AML-193 (cell line): ENCODE data around the gene USP25.

Experiments used
- DNase-seq, 2 experiments: peaks; one replicate each; lab custom pipeline; 2025; lab: John Stamatoyannopoulos, UW

The USP25 gene

GRCh38 chr21:15763359-15763758 is 33.6 kb downstream of the USP25 start:
- DNase-seq = no peak

- DNase-seq = no peak
Observed at GRCh38 chr21:15764878-15765277, 35.1 kb downstream of the USP25 start.

GRCh38 chr21:15766952-15767603 is 37.3 kb downstream of the USP25 start:
- no peak for DNase-seq

GRCh38 chr21:15768045-15768601 is 38.3 kb downstream of the USP25 start:
- DNase-seq = no peak

GRCh38 chr21:15768853-15769252 is 39.1 kb downstream of the USP25 start:
- no peak for DNase-seq

DNA sequence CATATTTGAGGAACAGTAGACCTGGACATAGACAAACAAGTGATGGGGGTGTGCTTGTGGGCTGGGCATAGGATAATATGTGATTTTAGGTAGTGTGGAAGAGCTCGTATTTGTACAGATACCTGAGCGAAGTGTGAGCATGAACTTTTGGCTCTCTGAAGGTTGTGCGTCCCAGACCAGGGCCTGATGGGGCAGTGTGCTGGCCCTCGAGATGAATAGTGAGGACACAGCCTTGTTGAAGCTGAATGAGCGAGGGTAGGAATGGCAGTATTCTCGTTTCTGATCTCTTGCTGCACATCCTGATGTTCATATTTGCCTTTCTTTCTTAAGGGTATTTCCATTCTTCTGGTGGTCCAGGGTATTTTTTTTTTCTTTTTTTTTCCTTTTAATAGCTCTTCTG is 41.5 kb downstream of the USP25 start:
- no peak for DNase-seq

DNA sequence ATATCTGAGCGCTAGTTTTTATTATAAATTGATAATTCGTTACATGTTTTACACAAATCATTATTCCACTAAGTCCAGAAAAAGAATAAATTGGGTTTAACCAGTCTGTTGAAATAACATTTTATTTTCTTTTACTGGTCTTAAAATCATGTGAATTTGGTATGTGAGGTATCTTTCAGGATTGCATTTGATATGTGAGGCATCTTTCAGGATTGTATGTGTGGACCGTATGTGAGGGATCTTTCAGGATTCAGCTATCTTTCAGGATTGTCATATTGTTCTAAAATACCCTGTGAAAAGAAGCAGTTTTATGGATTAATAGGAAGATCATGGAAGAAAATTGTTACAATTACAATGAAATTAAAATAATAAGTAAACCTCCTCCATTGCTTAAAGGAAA is 42.9 kb downstream of the USP25 start:
- DNase-seq = no peak

DNA sequence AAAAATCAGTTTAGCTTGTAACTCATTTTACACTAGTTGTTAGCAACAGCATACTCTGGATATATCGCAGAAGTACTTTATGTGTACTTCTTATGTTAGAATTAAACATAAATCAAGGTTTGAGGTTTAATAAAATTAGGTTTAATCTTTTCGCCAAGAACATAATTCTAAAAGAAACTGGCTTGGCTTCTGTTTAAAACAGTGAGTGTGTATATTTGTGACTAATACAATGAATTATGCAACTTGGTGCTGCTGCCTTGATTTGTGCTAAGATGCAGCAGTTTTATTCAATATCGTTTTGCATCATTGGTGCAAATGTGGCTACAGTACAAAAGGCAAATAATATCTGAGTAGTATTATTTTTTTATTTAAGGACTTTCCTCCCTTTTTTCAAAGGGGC is 44.8 kb downstream of the USP25 start:
- DNase-seq = no peak

DNA sequence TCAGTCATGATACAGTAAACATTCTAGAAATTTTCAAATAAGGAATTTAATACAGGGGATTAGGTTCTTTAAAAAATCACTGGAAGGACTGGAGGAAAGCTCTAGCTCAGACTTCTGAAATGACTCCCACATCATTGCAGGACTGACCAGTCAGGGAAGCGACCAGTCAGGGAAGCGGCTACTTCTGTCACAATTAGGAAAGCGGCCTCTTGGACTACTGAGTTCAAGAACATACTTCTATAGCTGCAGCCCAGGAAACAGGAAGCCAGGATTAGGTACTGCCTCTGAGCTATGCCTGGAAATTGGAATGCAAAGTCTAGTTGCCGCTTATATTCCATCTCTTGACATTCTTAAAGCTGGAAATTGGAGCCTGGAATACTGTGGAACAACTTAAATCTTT is 45.5 kb downstream of the USP25 start:
- no peak for DNase-seq

DNA sequence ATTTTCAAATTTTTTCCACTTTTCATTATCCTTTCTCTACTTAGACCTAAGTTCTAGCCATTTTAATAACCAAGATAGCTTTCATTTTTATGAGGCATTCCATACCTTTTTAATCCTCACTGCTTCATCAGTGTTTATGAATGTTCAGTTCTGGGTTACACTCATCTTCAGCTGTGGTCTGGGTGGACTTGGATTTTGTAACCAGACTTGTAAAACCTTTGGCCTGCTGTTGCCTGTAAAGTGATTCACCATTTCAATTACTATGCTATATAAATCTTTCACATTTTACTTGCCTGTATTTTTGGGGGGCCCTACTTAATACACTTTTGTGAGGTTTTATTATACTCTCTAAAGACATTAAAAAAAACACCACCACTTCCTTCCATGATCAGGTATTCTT is 46.2 kb downstream of the USP25 start:
- no peak for DNase-seq

DNA sequence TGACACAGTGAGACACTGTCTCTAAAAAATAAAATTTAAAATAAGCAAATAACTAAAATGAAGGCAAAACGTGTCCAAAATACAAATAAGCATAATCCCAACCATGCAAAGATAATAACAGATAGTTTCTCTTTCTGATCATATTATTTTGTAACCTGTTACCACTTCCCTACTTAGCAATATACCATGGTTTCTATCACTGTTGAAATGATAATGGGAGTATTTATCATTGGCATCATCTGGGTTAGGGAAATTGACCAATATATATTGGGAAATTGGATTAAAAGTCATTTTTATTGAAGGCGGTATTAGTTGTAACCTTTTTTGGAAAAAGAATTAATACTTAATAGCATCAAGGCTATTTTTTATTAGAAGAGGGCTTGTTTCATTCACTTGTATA is 47.0 kb downstream of the USP25 start:
- peak; percentile 11 to 29 for DNase-seq

- no peak for DNase-seq
Observed at GRCh38 chr21:15781986-15782385, 52.2 kb downstream of the USP25 start.

DNA sequence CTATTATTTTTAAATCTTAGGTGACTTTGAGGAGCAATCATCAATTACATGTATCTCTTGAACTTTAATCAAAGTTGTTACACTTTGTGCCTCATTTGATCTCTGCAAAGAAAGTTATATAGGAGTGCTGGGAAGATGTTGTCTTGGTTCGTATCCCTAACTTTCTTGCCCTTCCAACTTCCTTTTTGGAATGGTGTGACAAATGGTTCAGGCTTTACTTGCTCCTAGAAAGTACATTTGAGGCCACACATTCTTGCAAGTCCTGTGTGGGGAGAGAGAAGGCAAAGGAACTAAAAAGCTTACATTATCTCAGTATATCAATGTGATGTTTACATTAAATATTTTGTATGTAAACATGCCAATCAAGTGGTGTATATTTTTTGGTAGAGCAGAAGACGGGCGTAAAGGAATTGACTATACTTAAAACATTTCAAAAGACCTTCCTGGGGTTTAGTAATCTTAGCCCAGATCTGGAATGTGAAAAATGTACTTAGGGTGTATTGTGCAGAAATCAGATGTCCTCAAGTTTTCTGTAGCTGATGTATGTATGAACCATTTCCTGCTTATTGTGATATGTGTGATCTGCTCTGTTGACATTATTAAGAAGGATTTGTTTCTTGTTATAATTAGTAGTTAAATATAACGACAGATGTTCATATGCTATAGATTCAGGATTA is 59.2 kb downstream of the USP25 start:
- DNase-seq = no peak

DNA sequence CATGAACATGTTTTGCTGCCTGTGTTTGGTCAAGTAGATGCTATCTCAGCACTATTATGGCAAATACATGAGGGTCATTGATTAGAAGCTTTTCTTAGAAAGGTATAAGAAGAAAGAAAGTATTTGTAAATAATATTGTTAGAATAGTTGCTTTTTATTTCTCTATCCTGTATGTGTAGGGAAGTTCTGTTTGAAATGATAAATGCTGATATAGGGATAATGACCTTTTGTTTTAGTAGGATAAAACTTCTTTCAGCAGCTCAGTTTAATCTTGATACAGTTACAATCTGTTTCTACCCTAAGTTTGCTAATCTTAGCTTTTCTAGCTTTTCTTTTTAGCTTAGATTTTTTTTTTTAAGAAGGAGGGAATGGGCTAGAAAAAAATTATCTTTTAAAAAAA is 63.3 kb downstream of the USP25 start:
- no peak for DNase-seq

GRCh38 chr21:15793550-15794235 is 63.9 kb downstream of the USP25 start:
- DNase-seq = no peak

DNA sequence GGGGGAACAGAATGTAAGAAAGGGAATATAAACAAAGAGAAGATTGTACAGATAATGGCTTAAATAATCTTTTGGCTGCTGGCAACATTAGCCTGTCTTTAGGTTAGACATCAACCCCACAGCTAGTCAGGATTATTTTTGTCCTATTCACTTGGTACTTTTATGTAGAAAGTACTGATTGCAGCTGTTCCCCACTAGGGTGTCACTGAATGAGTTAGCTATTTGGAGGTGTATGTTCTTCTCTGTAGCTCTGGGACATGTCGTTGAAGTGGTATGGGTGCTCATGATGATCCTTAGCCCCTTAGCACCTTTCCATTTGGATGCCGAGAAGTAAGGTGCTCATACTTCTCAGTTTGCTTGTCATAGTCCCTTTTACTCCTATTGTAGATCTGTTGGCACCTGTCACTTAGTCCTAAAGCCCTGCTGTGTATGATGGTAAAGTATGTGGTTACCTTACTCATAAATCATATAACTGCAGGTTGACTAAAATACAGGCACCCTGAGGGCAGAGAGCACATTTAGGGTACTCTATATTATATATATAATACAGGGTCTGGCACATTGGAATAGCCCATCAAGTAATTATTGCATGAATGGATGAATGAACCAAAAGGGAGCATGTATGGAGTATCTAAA is 64.6 kb downstream of the USP25 start:
- DNase-seq = no peak

DNA sequence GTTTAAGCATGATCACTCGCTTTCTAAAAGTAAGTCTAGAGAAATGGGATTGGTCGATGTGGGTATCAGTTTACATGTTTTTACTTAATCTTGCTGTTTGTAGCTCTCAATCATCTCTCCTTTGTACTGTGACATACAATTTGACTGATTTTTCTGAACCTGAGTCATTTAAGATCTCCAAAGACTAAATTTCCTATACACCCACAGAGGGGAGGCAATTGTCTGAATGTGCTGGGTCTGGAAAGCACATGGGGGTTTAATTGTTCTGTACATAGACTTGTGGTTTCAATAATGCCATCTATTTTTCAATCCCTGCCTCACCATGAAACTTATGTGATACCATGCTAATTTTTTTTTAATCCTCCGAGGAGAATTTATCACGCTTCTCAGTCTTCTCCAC is 65.8 kb downstream of the USP25 start:
- no peak for DNase-seq

DNA sequence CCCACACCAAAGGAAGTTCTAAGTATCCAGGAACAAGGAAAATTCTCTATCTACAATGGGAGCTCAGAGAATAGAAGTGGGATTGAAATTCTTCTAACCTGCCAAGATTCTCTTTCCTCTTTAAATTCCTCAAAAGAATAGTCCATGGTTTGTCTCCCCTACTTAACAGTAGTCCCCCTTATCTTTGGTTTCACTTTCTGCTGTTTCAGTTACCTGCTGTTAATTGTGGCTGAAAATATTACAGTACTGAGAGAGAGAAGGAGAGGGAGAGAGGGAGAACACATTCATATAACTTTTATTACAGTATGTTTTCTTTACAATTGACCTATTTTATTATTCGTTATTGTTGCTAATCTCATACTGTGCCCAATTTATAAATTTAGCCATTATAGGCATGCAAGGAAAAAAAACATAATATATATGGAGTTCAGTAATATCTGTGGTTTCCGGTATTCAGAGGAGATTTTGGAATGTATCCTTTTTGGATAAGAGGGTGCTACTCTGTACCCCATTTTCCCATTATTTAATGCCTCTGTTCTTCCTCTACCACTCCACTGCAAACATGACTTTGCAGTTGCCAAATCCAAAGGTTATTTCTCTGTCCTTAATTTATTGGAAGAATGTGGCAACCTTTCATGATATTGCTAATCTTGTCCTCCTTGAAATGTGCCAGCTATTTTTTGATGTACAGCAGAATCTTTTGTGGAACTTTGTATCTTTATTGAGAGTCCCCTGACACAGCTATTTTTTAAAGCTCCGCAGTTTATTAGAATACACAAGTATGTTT is 68.0 kb downstream of the USP25 start:
- DNase-seq = no peak

- DNase-seq = no peak
Observed at GRCh38 chr21:15801352-15801863, 71.6 kb downstream of the USP25 start.

DNA sequence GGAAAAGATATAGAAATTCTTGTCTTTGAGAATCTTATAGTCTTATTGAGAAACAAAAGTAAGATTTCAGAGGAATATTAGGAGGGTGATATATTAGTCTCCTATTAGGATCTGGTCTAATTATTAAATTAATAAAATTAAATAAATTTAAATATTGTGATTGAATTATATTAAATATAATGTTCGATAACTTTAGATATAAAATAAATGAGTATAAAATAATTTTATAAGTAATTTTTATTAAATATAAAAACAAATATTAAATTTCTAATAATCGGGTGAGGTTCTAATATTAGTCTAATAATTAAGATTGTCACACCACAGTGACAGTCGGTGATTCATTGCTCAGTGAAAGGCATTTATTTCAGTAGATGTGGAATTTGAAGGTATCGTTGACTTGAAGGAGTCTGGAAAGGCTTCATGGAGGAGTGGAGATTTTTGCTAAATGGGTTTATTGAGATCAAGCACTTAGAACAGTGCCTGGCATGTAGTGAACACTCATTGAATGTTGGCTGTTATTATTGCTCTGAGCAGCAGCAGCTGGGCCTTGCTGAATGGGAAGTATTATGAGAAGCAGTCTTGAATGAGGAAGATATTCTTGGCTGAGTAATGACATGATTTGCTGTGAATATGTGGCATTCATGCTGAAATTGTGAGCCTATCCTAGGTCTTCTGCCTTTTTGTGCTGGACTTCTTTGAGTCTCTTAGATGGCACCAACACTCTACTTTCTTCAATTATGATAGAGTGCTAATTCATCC is 74.6 kb downstream of the USP25 start:
- peak; percentile 9 to 10 for DNase-seq

GRCh38 chr21:15809065-15809464 is 79.3 kb downstream of the USP25 start:
- no peak for DNase-seq
